ENCODE results near the gene GHR. TPM values are rescaled to one million over a fixed set of nuclear protein-coding genes. Genes with fewer than 3 reads are reported as not detected.
A peak's percentile ranks its signal among the peaks of the same experiment; 100 is the strongest.

Gene GHR
- total RNA-seq, 1 experiment from 2014 or later = not detected

GRCh38 chr5:42462083-42462482 lies 38.8 kb downstream of the GHR start:
- no peak for DNase-seq (ENCODE audit: low spot score)

- DNase-seq (ENCODE audit: low spot score) = no peak
Observed at GRCh38 chr5:42467572-42467971, 44.3 kb downstream of the GHR start.

- DNase-seq (ENCODE audit: low spot score) = no peak
Observed at GRCh38 chr5:42467981-42468524, 44.8 kb downstream of the GHR start.

- DNase-seq (ENCODE audit: low spot score) = no peak
Observed at GRCh38 chr5:42483472-42484154, 60.4 kb downstream of the GHR start.

GRCh38 chr5:42487077-42487476 lies 63.8 kb downstream of the GHR start:
- DNase-seq (ENCODE audit: low spot score) = no peak

GRCh38 chr5:42487821-42488220 lies 64.6 kb downstream of the GHR start:
- DNase-seq (ENCODE audit: low spot score) = no peak

- DNase-seq (ENCODE audit: low spot score) = no peak
Observed at GRCh38 chr5:42490831-42491230, 67.6 kb downstream of the GHR start.

GRCh38 chr5:42491699-42492098 lies 68.5 kb downstream of the GHR start:
- no peak for DNase-seq (ENCODE audit: low spot score)

- no peak for DNase-seq (ENCODE audit: low spot score)
Observed at GRCh38 chr5:42492974-42493373, 69.7 kb downstream of the GHR start.

GRCh38 chr5:42494414-42494813 lies 71.2 kb downstream of the GHR start:
- no peak for DNase-seq (ENCODE audit: low spot score)

- no peak for DNase-seq (ENCODE audit: low spot score)
Observed at GRCh38 chr5:42495914-42496313, 72.7 kb downstream of the GHR start.

GRCh38 chr5:42496397-42497156 lies 73.3 kb downstream of the GHR start:
- DNase-seq (ENCODE audit: low spot score) = no peak

GRCh38 chr5:42498000-42498399 lies 74.8 kb downstream of the GHR start:
- no peak for DNase-seq (ENCODE audit: low spot score)

- no peak for DNase-seq (ENCODE audit: low spot score)
Observed at GRCh38 chr5:42499016-42499415, 75.8 kb downstream of the GHR start.

GRCh38 chr5:42500003-42500599 lies 76.9 kb downstream of the GHR start:
- DNase-seq (ENCODE audit: low spot score) = no peak

GRCh38 chr5:42502613-42503470 lies 79.6 kb downstream of the GHR start:
- no peak for DNase-seq (ENCODE audit: low spot score)

GRCh38 chr5:42506662-42507061 lies 83.4 kb downstream of the GHR start:
- DNase-seq (ENCODE audit: low spot score) = no peak

- DNase-seq (ENCODE audit: low spot score) = no peak
Observed at GRCh38 chr5:42507451-42508097, 84.3 kb downstream of the GHR start.

- no peak for DNase-seq (ENCODE audit: low spot score)
Observed at GRCh38 chr5:42513246-42513645, 90.0 kb downstream of the GHR start.

- DNase-seq (ENCODE audit: low spot score) = peak; percentile 39
Observed at GRCh38 chr5:42514754-42515153, 91.5 kb downstream of the GHR start.

GRCh38 chr5:42515504-42515903 lies 92.3 kb downstream of the GHR start:
- no peak for DNase-seq (ENCODE audit: low spot score)
